Measurements from ENCODE around the gene ATOH8. TPM values are rescaled to one million over a fixed set of nuclear protein-coding genes. Genes with fewer than 3 reads are reported as not detected.

Gene ATOH8
- total and polyA plus RNA-seq, 2 experiments from 2014 or later, result 4.8 to 10.6 TPM

GRCh38 chr2:85744741-85745601, 8.8 kb upstream of the ATOH8 start:
- Histone ChIP-seq H3K27ac (no peak overlapping the region), H3K9me3 (ENCODE audit: low read depth) (no peaks in the 10 kb centered on the region), H3K36me3 (no peaks in the 10 kb centered on the region), H3K4me3 (no peak overlapping the region), H3K27me3 (no peaks in the 10 kb centered on the region), H3K4me1 (ENCODE audit: low read depth) (no peaks in the 10 kb centered on the region)
- DNase-seq (ENCODE audit: low read depth in 1 of 2, low spot score in 1 of 2), result peak in 1 of 2 donors; percentile 87
- TF ChIP-seq, protein P1, sequence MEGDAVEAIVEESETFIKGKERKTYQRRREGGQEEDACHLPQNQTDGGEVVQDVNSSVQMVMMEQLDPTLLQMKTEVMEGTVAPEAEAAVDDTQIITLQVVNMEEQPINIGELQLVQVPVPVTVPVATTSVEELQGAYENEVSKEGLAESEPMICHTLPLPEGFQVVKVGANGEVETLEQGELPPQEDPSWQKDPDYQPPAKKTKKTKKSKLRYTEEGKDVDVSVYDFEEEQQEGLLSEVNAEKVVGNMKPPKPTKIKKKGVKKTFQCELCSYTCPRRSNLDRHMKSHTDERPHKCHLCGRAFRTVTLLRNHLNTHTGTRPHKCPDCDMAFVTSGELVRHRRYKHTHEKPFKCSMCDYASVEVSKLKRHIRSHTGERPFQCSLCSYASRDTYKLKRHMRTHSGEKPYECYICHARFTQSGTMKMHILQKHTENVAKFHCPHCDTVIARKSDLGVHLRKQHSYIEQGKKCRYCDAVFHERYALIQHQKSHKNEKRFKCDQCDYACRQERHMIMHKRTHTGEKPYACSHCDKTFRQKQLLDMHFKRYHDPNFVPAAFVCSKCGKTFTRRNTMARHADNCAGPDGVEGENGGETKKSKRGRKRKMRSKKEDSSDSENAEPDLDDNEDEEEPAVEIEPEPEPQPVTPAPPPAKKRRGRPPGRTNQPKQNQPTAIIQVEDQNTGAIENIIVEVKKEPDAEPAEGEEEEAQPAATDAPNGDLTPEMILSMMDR (IDR thresholded peaks at IDR 0.05; ENCODE audit: low read depth, low read length), result peak; percentile 7

- no peaks in the 10 kb centered on the region for H3K36me3 ChIP-seq
- H3K27me3 ChIP-seq, result no peaks in the 10 kb centered on the region
- DNase-seq (ENCODE audit: low read depth in 1 of 2, low spot score in 1 of 2), result no peak
- H3K9me3 ChIP-seq (ENCODE audit: low read depth), result no peaks in the 10 kb centered on the region
- no peaks in the 10 kb centered on the region for H3K4me1 ChIP-seq (ENCODE audit: low read depth)
- TF ChIP-seq, protein P1 (IDR thresholded peaks at IDR 0.05; ENCODE audit: low read depth, low read length), result no peak
- H3K27ac ChIP-seq, result no peak overlapping the region
- H3K4me3 ChIP-seq, result no peak overlapping the region
These were observed 8.2 kb upstream of the ATOH8 start for GRCh38 chr2:85745619-85746018.

DNA sequence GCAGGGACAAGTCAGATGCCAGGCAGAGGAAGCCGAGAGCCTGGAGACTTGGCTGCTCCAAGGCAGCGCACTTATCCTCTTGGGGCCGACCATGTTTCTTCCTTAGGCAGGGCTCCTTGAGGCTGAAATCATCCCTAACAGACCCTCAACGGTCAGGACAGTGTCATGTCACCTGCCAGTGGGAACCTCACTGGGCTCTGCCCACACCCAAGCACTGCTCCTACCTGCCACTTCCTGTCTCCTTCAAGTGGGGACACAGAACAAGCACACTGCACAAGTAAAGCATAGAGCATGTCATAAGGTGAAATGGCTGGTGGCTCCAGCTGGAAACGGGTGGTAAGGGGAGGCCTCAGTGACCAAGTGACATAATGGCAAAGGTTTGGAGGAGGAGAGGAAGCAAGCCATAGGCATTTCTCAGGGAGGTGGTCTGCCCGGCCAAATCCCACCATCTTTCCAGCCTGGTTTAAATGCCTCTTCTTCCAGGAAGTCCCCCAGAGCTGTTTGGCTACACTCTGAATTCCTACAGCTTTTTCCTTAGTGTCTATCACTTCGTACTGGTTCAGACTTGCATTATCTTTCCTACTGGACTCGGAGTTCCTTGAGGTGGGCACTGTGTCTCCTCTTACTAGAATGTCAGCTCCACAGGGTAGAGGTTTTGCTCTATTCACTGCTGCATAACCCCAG, 7.3 kb upstream of the ATOH8 start:
- DNase-seq (ENCODE audit: low read depth in 1 of 2, low spot score in 1 of 2), result no peak
- Histone ChIP-seq H3K27ac (no peak overlapping the region), H3K27me3 (peaks cover 3% of the 10 kb centered on the region), H3K9me3 (ENCODE audit: low read depth) (no peaks in the 10 kb centered on the region), H3K4me3 (no peak overlapping the region), H3K4me1 (ENCODE audit: low read depth) (no peaks in the 10 kb centered on the region), H3K36me3 (no peaks in the 10 kb centered on the region)
- TF ChIP-seq, protein P1 (IDR thresholded peaks at IDR 0.05; ENCODE audit: low read depth, low read length), result no peak

- H3K9me3 ChIP-seq (ENCODE audit: low read depth), result no peaks in the 10 kb centered on the region
- H3K36me3 ChIP-seq, result no peaks in the 10 kb centered on the region
- H3K27me3 ChIP-seq, result peaks cover 13% of the 10 kb centered on the region
- H3K4me1 ChIP-seq (ENCODE audit: low read depth), result no peaks in the 10 kb centered on the region
- TF ChIP-seq, protein P1 (IDR thresholded peaks at IDR 0.05; ENCODE audit: low read depth, low read length), result no peak
- H3K27ac ChIP-seq, result no peak overlapping the region
- no peak overlapping the region for H3K4me3 ChIP-seq
- DNase-seq (ENCODE audit: low read depth in 1 of 2, low spot score in 1 of 2), result no peak
These were observed 6.3 kb upstream of the ATOH8 start for GRCh38 chr2:85747441-85747840.

GRCh38 chr2:85748039-85748734, 5.6 kb upstream of the ATOH8 start:
- no peak overlapping the region for H3K27ac ChIP-seq
- DNase-seq (ENCODE audit: low read depth in 1 of 2, low spot score in 1 of 2), result no peak
- TF ChIP-seq, protein P1 (IDR thresholded peaks at IDR 0.05; ENCODE audit: low read depth, low read length), result no peak
- H3K27me3 ChIP-seq, result peaks cover 20% of the 10 kb centered on the region
- H3K36me3 ChIP-seq, result no peaks in the 10 kb centered on the region
- H3K4me1 ChIP-seq (ENCODE audit: low read depth), result no peaks in the 10 kb centered on the region
- H3K9me3 ChIP-seq (ENCODE audit: low read depth), result no peaks in the 10 kb centered on the region
- no peak overlapping the region for H3K4me3 ChIP-seq

Data from cardiac muscle cell (in vitro differentiated cells and primary cell).